Sigmoid colon (tissue), 7 donors: ENCODE measurements around the gene NFE2L3. TPM values are rescaled to one million over a fixed set of nuclear protein-coding genes. Genes with fewer than 3 reads are reported as not detected.

Experiments
- DNase-seq: peaks from one replicate; pipeline ENCODE4 v3.0.0-alpha.2; 2019
- H3K27ac ChIP-seq, 4 donors: fragments of 200-600 bp; sonication (generic); one replicate each; pipeline ENCODE4 v1.5.1; 2016 to 2019; ENCODE audit warnings: mild to moderate bottlenecking in 1 of 4
- H3K27me3 ChIP-seq, 3 donors: fragments of 200-600 bp; sonication (generic); one replicate each; pipeline ENCODE4 v1.5.1; 2019; ENCODE audit warnings: mild to moderate bottlenecking in 1 of 3
- H3K36me3 ChIP-seq, 4 donors: fragments of 200-600 bp; sonication (generic); one replicate each; pipeline ENCODE4 v1.5.1; 2016 to 2019
- H3K4me1 ChIP-seq, 4 donors: fragments of 200-600 bp; sonication (generic); one replicate each; pipeline ENCODE4 v1.5.1; 2017 to 2019
- H3K4me3 ChIP-seq, 4 donors: fragments of 200-600 bp; sonication (generic); one replicate each; pipeline ENCODE4 v1.5.1; 2017 to 2019; ENCODE audit warnings: mild to moderate bottlenecking in 2 of 4, moderate library complexity in 1 of 4
- H3K9me3 ChIP-seq, 4 donors: fragments of 200-600 bp in 3 of 4; sonication (generic) in 3 of 4; one replicate each; pipeline versions ENCODE4 v1.5.1 to v1.6.1; 2013 to 2019
- EP300 ChIP-seq, 4 donors: sonication (generic); formaldehyde crosslinking; IDR thresholded peaks; one replicate each; pipeline ENCODE4 v1.6.1; 2017; ENCODE audit warnings: antibody characterized with exemption in 4 of 4
- POLR2A ChIP-seq, 2 donors: fragments of 450-650 bp; IDR thresholded peaks; one replicate each; pipeline ENCODE4 v1.6.1; 2016; ENCODE audit warnings: antibody characterized with exemption in 2 of 2, mild to moderate bottlenecking in 2 of 2, moderate library complexity in 2 of 2
- POLR2AphosphoS5 ChIP-seq, 4 donors: sonication (generic); formaldehyde crosslinking; IDR thresholded peaks; one replicate each; pipeline ENCODE4 v1.6.1; 2017; ENCODE audit warnings: antibody characterized with exemption in 4 of 4
- WGBS, 2 donors: extraction: QIAGEN DNeasy Blood & Tissue Kit; methylation state at CpG; one replicate each; pipeline ENCODE4 v1.1.7; 2013; 5-methylcytosine and 5-hydroxymethylcytosine counted together
- intact Hi-C: fragments of 100-400 bp; cut with DNase I; formaldehyde crosslinking; loops from one replicate; pipeline ENCODE4 v1.15.1; 2023
- polyA plus RNA-seq, 3 donors: library from polyadenylated mRNA; stranded (reverse); fragments of 200-250 nt; gene quantifications; one replicate each; pipeline ENCODE4 v1.2.3, GENCODE V29; 2013
- total RNA-seq, 4 donors: library from RNA; depleted of rRNA; stranded (reverse); fragments of >200 nt; gene quantifications; one replicate each; pipeline ENCODE4 v1.1.0, GENCODE V29; 2016
- TF ChIP-seq, protein P1 (sequence below), 4 experiments: fragments of 450-650 bp in 3 of 4; fragments of 200-600 bp in 1 of 4; IDR thresholded peaks; one replicate each; pipeline ENCODE4 v1.5.1; 2016 to 2019; ENCODE audit warnings: antibody characterized with exemption in 4 of 4, mild to moderate bottlenecking in 3 of 4, moderate library complexity in 2 of 4
- donor health status: healthy with polysubstance abuse.
- donor health status: Bipolar disorder and iron deficiency.
- donor health status: healthy.

The NFE2L3 gene
- total and polyA plus RNA-seq, 7 donors = 0.55 to 15.0 (median 1.9) TPM

DNA sequence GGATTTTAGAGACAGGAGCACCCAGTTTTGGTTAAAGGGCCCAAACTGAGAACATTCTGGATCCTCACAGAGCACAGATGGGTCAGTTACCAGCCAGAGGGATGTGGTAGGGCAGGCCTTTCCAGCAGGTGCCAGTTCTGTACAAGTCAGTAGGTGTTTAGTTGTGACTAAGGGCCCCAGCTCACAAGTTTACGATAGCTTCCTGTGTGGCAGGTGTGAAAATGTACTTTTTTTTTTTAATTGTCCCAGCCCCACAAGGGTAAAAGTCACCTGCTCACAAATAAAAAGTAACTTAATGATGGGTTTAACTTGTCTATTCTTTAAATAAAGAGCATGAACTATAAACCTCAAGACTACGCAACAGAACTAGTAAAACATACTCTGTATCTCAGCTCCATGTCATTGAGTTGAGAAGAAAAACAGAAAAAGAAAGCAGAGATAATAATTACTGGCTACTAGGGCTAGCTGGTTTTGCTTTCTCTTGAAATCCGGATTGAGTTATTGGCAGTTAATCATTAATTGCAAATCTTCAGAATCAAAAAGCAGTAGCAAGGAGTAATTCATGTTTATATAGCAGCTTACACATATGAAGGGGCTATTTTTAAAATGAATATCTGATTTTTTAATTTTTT lies 15.4 kb downstream of the NFE2L3 start:
- intact Hi-C loops = no loop called here
- DNase-seq = no peak
- Histone ChIP-seq H3K36me3 (no peaks in the 10 kb centered on the region), H3K9me3 (peaks cover 0 to 5% (median 0%) of the 10 kb centered on the region in 4 donors), H3K27me3 (peaks cover 0 to 8% (median 4%) of the 10 kb centered on the region in 3 donors), H3K27ac (no peak overlapping the region), H3K4me3 (no peak overlapping the region), H3K4me1 (no peaks in the 10 kb centered on the region)
- TF ChIP-seq POLR2AphosphoS5 (IDR thresholded peaks at IDR 0.05) (no peak), POLR2A (IDR thresholded peaks at IDR 0.05) (no peak), EP300 (IDR thresholded peaks at IDR 0.05) (no peak)
- TF ChIP-seq, protein P1, sequence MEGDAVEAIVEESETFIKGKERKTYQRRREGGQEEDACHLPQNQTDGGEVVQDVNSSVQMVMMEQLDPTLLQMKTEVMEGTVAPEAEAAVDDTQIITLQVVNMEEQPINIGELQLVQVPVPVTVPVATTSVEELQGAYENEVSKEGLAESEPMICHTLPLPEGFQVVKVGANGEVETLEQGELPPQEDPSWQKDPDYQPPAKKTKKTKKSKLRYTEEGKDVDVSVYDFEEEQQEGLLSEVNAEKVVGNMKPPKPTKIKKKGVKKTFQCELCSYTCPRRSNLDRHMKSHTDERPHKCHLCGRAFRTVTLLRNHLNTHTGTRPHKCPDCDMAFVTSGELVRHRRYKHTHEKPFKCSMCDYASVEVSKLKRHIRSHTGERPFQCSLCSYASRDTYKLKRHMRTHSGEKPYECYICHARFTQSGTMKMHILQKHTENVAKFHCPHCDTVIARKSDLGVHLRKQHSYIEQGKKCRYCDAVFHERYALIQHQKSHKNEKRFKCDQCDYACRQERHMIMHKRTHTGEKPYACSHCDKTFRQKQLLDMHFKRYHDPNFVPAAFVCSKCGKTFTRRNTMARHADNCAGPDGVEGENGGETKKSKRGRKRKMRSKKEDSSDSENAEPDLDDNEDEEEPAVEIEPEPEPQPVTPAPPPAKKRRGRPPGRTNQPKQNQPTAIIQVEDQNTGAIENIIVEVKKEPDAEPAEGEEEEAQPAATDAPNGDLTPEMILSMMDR (IDR thresholded peaks at IDR 0.05) = no peak
- WGBS, 2 donors = 23 to 55% methylated on average over 3 of the region's 3 CpGs

DNA sequence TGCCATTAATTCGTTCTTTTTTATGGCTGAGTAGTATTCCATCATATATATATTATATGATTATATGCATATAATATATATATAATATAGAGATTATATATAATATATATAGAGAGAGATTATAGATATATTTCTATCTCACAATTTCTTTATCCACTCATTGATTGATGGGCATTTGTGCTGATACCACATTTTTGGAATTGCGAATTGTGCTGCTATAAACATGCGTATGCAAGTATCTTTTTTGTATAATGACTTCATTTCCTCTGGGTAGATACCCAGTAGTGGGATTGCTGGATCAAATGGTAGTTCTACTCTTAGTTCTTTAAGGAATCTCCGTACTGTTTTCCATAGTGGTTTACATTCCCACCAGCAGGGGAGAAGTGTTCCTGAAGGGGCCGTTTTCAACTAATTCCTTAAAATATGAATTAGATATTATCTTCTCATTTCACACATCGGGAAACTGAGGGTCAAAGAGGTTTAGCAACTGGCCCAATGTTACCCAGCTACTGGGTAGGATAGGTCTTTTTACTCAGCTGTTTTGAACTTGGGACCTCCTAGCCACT lies 16.5 kb downstream of the NFE2L3 start:
- Histone ChIP-seq H3K4me3 (no peak overlapping the region), H3K27me3 (peaks cover 0 to 8% (median 4%) of the 10 kb centered on the region in 3 donors), H3K9me3 (peaks cover 0 to 4% (median 0%) of the 10 kb centered on the region in 4 donors), H3K4me1 (no peaks in the 10 kb centered on the region), H3K36me3 (no peaks in the 10 kb centered on the region), H3K27ac (no peak overlapping the region)
- 86 to 93% methylated on average over 6 of the region's 6 CpGs for WGBS, 2 donors
- intact Hi-C loops = no loop called here
- no peak for DNase-seq
- TF ChIP-seq POLR2A (IDR thresholded peaks at IDR 0.05) (no peak), POLR2AphosphoS5 (IDR thresholded peaks at IDR 0.05) (no peak), EP300 (IDR thresholded peaks at IDR 0.05) (no peak)
- TF ChIP-seq, protein P1 (IDR thresholded peaks at IDR 0.05) = no peak

DNA sequence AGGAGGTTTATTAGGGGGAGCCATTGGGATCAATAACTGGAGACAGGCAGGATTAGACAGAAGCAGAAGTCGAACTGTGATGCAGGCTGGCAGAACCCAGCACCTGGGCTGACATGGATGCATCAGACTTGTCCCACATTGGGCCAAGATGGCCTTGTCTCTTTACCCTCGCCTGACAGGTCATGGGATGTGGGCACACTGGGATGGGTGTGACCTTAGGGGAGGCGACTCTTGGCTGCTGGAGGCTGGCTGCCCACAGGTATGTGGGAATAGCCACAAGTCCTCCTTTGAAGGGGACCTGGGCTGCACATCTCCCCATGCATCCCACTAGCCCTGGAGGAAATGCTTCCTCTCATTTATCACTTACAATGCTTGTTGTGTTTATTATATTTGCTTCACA lies 17.3 kb downstream of the NFE2L3 start:
- Histone ChIP-seq H3K36me3 (no peaks in the 10 kb centered on the region), H3K4me3 (no peak overlapping the region), H3K4me1 (no peaks in the 10 kb centered on the region), H3K9me3 (no peaks in the 10 kb centered on the region), H3K27me3 (peaks cover 0 to 8% (median 4%) of the 10 kb centered on the region in 3 donors), H3K27ac (no peak overlapping the region)
- WGBS, 2 donors = 76 to 95% methylated on average over 3 of the region's 3 CpGs
- no peak for DNase-seq
- TF ChIP-seq EP300 (IDR thresholded peaks at IDR 0.05) (no peak), POLR2A (IDR thresholded peaks at IDR 0.05) (no peak), POLR2AphosphoS5 (IDR thresholded peaks at IDR 0.05) (no peak)
- TF ChIP-seq, protein P1 (IDR thresholded peaks at IDR 0.05) = no peak
- intact Hi-C loops = no loop called here

DNA sequence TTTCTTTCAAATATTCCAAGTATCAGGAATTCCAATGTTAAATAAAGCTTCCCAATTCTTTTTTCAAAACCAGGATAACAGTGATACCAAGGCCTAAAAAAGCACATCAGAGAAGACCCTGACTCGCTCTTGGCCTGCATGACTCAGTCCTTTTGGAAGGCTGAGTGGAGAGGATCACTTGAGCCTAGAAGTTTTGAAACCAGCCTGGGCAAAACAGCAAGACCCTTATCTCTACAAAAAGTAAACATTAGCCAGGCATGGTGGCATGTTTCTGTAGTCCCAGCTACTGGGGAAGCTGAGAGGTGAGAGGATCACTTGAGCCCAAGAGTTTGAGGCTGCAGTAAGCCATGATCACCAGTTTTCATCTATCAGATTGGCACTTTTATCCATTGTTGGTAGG lies 18.7 kb downstream of the NFE2L3 start:
- no peak for DNase-seq
- 95 to 99% methylated on average over 1 of the region's 1 CpG for WGBS, 2 donors
- no peaks in the 10 kb centered on the region for H3K4me1 ChIP-seq
- no peak overlapping the region for H3K4me3 ChIP-seq
- H3K27ac ChIP-seq = no peak overlapping the region
- H3K27me3 ChIP-seq = peaks cover 0 to 7% (median 4%) of the 10 kb centered on the region in 3 donors
- H3K9me3 ChIP-seq = no peaks in the 10 kb centered on the region
- H3K36me3 ChIP-seq = no peaks in the 10 kb centered on the region
- TF ChIP-seq POLR2A (IDR thresholded peaks at IDR 0.05) = no peak
- TF ChIP-seq POLR2AphosphoS5 (IDR thresholded peaks at IDR 0.05) = no peak
- TF ChIP-seq, protein P1 (IDR thresholded peaks at IDR 0.05) = no peak
- no peak for TF ChIP-seq EP300 (IDR thresholded peaks at IDR 0.05)
- intact Hi-C loops = no loop called here
